22Rv1 (cell line): ENCODE data around the gene CFD.

Source experiments
- ZFX ChIP-seq: fragments of 450-650 bp; IDR thresholded peaks from 2 replicates; pipeline ENCODE4 v1.6.1; 2017; ENCODE audit warnings: antibody characterized with exemption, borderline replicate concordance
- TF ChIP-seq, protein P1 (sequence below): fragments of 450-650 bp; IDR thresholded peaks from 2 replicates; pipeline ENCODE4 v1.5.1; 2017; ENCODE audit warnings: mild to moderate bottlenecking

DNA sequence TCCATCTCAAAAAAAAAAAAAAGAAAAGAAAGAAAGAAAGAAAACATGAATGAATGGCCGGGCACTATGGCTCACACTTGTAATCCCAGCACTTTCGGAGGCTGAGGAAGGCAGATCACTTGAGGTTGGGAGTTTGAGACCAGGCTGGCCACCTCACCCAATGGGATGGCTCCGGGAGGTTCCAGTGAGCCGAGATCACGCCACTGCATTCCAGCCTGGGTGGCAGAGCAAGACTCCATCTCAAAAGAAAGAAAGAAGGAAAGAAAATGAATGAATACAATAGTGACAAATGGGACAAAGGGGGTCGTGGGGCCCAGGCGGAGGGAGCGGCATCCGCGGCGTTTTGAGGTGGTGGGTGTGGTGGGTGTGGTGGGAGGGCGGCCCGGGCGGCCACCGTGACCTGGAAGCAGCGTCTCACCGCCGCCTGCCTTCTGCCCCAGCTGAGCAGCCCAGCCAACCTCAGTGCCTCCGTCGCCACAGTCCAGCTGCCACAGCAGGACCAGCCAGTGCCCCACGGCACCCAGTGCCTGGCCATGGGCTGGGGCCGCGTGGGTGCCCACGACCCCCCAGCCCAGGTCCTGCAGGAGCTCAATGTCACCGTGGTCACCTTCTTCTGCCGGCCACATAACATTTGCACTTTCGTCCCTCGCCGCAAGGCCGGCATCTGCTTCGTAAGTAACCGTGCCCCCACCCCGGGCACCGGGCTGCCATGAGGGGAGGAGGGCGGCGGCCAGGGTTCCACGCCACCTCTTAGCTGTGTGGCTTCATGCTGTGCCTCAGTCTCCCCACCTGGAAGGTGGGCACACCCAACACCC lies 13.6 kb upstream of the CFD start:
- TF ChIP-seq, protein P1, sequence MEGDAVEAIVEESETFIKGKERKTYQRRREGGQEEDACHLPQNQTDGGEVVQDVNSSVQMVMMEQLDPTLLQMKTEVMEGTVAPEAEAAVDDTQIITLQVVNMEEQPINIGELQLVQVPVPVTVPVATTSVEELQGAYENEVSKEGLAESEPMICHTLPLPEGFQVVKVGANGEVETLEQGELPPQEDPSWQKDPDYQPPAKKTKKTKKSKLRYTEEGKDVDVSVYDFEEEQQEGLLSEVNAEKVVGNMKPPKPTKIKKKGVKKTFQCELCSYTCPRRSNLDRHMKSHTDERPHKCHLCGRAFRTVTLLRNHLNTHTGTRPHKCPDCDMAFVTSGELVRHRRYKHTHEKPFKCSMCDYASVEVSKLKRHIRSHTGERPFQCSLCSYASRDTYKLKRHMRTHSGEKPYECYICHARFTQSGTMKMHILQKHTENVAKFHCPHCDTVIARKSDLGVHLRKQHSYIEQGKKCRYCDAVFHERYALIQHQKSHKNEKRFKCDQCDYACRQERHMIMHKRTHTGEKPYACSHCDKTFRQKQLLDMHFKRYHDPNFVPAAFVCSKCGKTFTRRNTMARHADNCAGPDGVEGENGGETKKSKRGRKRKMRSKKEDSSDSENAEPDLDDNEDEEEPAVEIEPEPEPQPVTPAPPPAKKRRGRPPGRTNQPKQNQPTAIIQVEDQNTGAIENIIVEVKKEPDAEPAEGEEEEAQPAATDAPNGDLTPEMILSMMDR, result no peak
- no peak for TF ChIP-seq ZFX
